ENCODE results near the gene ZBTB1.
"Not testable (repeated sequence)": the region's sequence is repeated elsewhere in the genome, so short reads cannot be mapped to it uniquely, and the experiment has no call there.

ZBTB1 gene

DNA sequence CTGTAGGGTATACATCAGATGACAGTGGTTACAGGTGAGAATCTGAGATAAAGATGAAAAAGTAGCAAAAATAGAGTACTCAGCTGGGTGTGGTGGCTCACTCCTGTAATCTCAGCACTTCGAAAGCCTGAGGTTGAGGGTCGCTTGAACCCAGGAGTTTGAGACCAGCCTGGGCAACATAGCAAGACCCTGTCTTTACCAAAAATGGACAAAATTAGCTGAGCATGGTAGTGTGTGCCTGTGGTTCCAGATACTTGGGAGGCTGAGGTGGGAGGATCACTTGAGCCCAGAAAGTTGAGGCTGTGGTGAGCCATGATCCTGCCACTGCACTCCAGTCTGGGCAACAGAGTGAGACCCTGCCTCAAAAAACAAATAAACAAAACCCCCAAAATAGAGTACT is 53.6 kb downstream of the ZBTB1 start:
- intact Hi-C loops (cut with DNase I); DNase-seq: not testable (repeated sequence)

GRCh38 chr14:64561631-64562030 is 57.1 kb downstream of the ZBTB1 start:
- intact Hi-C loops (cut with DNase I): no loop called here
- no peak for DNase-seq

DNA sequence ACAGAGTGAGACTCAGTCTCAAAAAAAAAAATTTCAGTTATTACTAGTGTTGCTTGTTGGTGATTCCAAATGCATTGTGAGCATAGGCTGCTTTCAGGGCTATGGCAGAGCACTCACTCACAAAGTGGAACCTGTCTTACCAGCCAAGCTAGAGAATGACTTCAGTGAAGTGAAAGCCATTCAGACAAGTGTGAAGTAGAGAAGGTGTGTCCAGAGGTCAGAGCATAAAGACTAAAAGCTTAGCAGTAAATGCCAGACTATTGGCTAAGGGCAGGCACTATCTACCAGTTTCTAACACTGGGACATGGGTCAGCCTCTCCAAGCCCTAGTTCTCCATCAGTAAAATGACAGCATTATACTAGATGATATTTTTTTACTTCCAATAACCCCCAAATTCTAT is 57.9 kb downstream of the ZBTB1 start:
- DNase-seq: no peak
- intact Hi-C loops (cut with DNase I): no loop called here

GRCh38 chr14:64563696-64564095 is 59.1 kb downstream of the ZBTB1 start:
- intact Hi-C loops (cut with DNase I): no loop called here
- DNase-seq: peak in 1 of 10 donors; percentile 26

- intact Hi-C loops (cut with DNase I): no loop called here
- DNase-seq: peak in 1 of 10 donors; percentile 43
Measured at GRCh38 chr14:64566651-64567122, 62.1 kb downstream of the ZBTB1 start.

DNA sequence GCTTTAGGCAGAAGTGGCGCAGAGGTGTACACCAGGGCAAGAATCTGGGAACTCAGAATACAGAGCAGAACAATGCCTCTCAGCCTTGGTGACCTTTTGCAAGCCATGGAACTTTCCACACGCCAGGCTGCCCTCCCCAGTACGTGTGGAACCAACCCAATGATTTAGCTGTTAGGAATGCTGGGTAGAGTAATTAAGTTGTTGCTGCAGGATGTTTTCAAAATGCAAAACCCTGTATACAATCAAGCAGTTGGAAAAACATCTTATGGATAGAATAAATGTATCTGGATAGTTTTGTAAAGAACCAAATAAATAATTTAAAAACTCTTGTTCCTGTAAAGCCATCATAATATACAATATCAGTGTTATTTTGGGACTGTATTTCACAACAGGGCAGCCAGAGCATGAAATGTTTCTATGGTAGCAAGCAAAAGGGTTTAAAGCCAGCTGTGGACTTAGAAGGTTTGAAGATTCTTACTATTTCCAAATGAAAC is 64.6 kb downstream of the ZBTB1 start:
- intact Hi-C loops (cut with DNase I): no loop called here
- peak in 6 of 10 donors; percentile 32 to 88 (median 50) for DNase-seq

GRCh38 chr14:64569646-64570045 is 65.1 kb downstream of the ZBTB1 start:
- DNase-seq; intact Hi-C loops (cut with DNase I): not testable (repeated sequence)

DNA sequence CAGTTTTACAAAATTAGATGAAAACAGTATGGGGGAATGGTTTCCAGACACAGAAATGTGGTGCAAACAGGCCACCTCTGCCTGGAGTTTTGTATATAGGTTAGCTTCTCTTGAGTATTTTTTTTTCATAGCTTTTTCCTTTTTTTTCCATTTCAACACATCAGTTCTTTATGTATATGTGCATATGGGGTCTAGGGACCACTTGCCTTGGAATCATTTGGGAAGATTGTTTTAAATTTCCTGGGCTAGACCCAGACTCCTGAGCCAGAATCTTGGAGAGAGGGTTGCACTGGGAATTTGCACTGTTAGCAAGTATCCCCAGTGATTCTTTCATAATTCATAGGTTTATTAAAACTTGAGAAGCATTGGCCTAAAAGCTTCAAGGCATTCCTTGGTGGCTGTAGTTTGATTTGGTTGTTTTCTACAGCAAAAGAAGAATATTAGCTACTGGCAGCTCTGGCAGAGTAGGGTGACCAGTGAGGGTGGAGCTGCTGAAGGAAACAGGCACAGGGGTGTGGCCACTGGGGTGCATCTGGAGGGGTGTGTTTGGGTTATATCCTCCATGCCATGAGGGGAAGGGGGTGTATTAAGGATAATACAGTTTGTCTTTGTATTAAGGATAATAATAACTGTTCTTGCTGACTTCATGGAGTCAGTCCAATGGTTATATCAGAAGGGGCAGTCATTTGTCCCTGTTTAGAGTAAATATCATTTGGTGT is 68.0 kb downstream of the ZBTB1 start:
- peak in 5 of 10 donors; percentile 27 to 93 (median 41) for DNase-seq

DNA sequence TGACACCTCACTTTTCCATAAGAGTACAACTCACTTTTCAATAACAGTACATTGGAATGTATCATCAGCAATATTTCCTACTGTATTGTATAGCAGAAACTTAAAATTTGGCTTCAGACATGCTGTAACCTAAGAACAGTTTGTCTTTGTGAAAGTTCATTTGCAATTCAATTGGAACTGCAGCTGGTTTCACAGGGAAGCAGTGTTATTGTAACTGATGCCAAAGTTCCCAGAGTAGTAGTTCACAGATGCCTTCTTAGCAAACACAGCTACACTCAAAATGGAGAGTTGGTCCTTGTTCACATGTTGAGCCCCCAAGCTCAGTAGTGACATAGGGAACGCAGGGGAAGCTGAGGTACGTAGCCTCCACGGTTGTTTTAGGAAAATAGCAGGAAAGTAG is 68.5 kb downstream of the ZBTB1 start:
- DNase-seq: no peak
- intact Hi-C loops (cut with DNase I): no loop called here

More for the DNA sequence above, 68.0 kb downstream of the ZBTB1 start:
- intact Hi-C loops (cut with DNase I): no loop called here

All from posterior cingulate gyrus (tissue), 11 donors.